Progenitor cell of endocrine pancreas (in vitro differentiated cells): ENCODE results near the gene GIMD1. TPM values are rescaled to one million over a fixed set of nuclear protein-coding genes. Genes with fewer than 3 reads are reported as not detected.

Experiments
- DNase-seq: peaks from one replicate; pipeline ENCODE4 v3.0.0; 2021; ENCODE audit warnings: low spot score; ENCODE audit not compliant: unreplicated experiment
- H3K27ac Mint-ChIP-seq: 2 replicates; pipeline ENCODE4 v1.8.0; 2021; ENCODE audit warnings: mild to moderate bottlenecking, moderate library complexity, mixed read lengths
- H3K27me3 Mint-ChIP-seq: 2 replicates; pipeline ENCODE4 v1.8.0; 2021; ENCODE audit warnings: mixed read lengths
- H3K36me3 Mint-ChIP-seq: 2 replicates; pipeline ENCODE4 v1.8.0; 2022; ENCODE audit warnings: mixed read lengths; ENCODE audit not compliant: insufficient read depth
- H3K4me1 Mint-ChIP-seq: 2 replicates; pipeline ENCODE4 v1.8.0; 2021; ENCODE audit warnings: low read depth, mixed read lengths
- H3K4me3 Mint-ChIP-seq: 2 replicates; pipeline ENCODE4 v1.8.0; 2021; ENCODE audit warnings: low read depth, mild to moderate bottlenecking, moderate library complexity, mixed read lengths
- H3K9me3 Mint-ChIP-seq: 2 replicates; pipeline ENCODE4 v1.8.0; 2021; ENCODE audit warnings: low read depth, mixed read lengths
- CTCF ChIP-seq: fragments of 200-600 bp; sonication (generic); IDR thresholded peaks from one replicate; pipeline ENCODE4 v1.5.0; 2021; ENCODE audit warnings: antibody characterized with exemption, mild to moderate bottlenecking; ENCODE audit not compliant: unreplicated experiment
- total RNA-seq: library from RNA; stranded (reverse); gene quantifications from 2 replicates; pipeline ENCODE4 v1.2.1, GENCODE V29; 2021

Gene GIMD1
- total RNA-seq, 1 donor from 2014 or later, result not detected

GRCh38 chr4:106353786-106354185 lies 14.8 kb downstream of the GIMD1 start:
- no peaks in the 10 kb centered on the region for H3K9me3 Mint-ChIP-seq
- H3K27ac Mint-ChIP-seq, result no peak overlapping the region
- TF ChIP-seq CTCF, result no peak
- H3K27me3 Mint-ChIP-seq, result no peaks in the 10 kb centered on the region
- H3K36me3 Mint-ChIP-seq, result peaks cover 4% of the 10 kb centered on the region
- no peak for DNase-seq
- H3K4me3 Mint-ChIP-seq, result no peak overlapping the region
- H3K4me1 Mint-ChIP-seq, result no peaks in the 10 kb centered on the region

GRCh38 chr4:106351016-106351415 lies 17.6 kb downstream of the GIMD1 start:
- Mint-ChIP-seq H3K36me3 (peaks cover 6% of the 10 kb centered on the region), H3K27ac (no peak overlapping the region), H3K4me1 (no peaks in the 10 kb centered on the region), H3K27me3 (no peaks in the 10 kb centered on the region), H3K4me3 (no peak overlapping the region), H3K9me3 (no peaks in the 10 kb centered on the region)
- TF ChIP-seq CTCF, result no peak
- no peak for DNase-seq

GRCh38 chr4:106347167-106347566 lies 21.4 kb downstream of the GIMD1 start:
- Mint-ChIP-seq H3K9me3 (no peaks in the 10 kb centered on the region), H3K36me3 (peaks cover 7% of the 10 kb centered on the region), H3K4me3 (no peak overlapping the region), H3K4me1 (peaks cover 4% of the 10 kb centered on the region), H3K27me3 (no peaks in the 10 kb centered on the region), H3K27ac (no peak overlapping the region)
- no peak for DNase-seq
- no peak for TF ChIP-seq CTCF

- no peak for TF ChIP-seq CTCF
- Mint-ChIP-seq H3K27me3 (no peaks in the 10 kb centered on the region), H3K4me3 (no peak overlapping the region), H3K4me1 (peaks cover 4% of the 10 kb centered on the region), H3K9me3 (peaks cover 12% of the 10 kb centered on the region), H3K27ac (no peak overlapping the region), H3K36me3 (peaks cover 19% of the 10 kb centered on the region)
- no peak for DNase-seq
Observed at GRCh38 chr4:106344647-106344970, 24.0 kb downstream of the GIMD1 start.

- H3K27ac Mint-ChIP-seq, result no peak overlapping the region
- no peak overlapping the region for H3K4me3 Mint-ChIP-seq
Observed at GRCh38 chr4:106343865-106344646, 24.5 kb downstream of the GIMD1 start.

More at GRCh38 chr4:106343865-106344646, 24.5 kb downstream of the GIMD1 start:
- no peak for DNase-seq
- peaks cover 12% of the 10 kb centered on the region for H3K9me3 Mint-ChIP-seq
- peaks cover 4% of the 10 kb centered on the region for H3K4me1 Mint-ChIP-seq
- peaks cover 23% of the 10 kb centered on the region for H3K36me3 Mint-ChIP-seq
- H3K27me3 Mint-ChIP-seq, result no peaks in the 10 kb centered on the region
- TF ChIP-seq CTCF, result no peak
